Stimulated activated CD4-positive, alpha-beta T cell treated with anti-CD3 and anti-CD28 coated beads, Interleukin-2, amount 100 ng/mL, for 48 hours (primary cell): ENCODE measurements around the gene MSI1.
"Not testable (repeated sequence)": the region's sequence is repeated elsewhere in the genome, so short reads cannot be mapped to it uniquely, and the experiment has no call there.

Experiments used
- DNase-seq, 2 donors: peaks; one replicate each; pipeline ENCODE4 v3.0.0-alpha.2; 2020

MSI1 gene

GRCh38 chr12:120353556-120354317 lies 15.2 kb downstream of the MSI1 start:
- no peak for DNase-seq

GRCh38 chr12:120353136-120353535 lies 15.8 kb downstream of the MSI1 start:
- DNase-seq = no peak

- DNase-seq = no peak
Observed at GRCh38 chr12:120352117-120352516, 16.8 kb downstream of the MSI1 start.

GRCh38 chr12:120350576-120351350 lies 18.2 kb downstream of the MSI1 start:
- DNase-seq = no peak

- no peak for DNase-seq
Observed at GRCh38 chr12:120347766-120348165, 21.2 kb downstream of the MSI1 start.

- no peak for DNase-seq
Observed at GRCh38 chr12:120346681-120347080, 22.3 kb downstream of the MSI1 start.

GRCh38 chr12:120346031-120346430 lies 22.9 kb downstream of the MSI1 start:
- no peak for DNase-seq

GRCh38 chr12:120343692-120344091 lies 25.3 kb downstream of the MSI1 start:
- no peak for DNase-seq

- no peak for DNase-seq
Observed at GRCh38 chr12:120343039-120343537, 25.9 kb downstream of the MSI1 start.

GRCh38 chr12:120342175-120343038 lies 26.6 kb downstream of the MSI1 start:
- DNase-seq = no peak

- no peak for DNase-seq
Observed at GRCh38 chr12:120339256-120339655, 29.7 kb downstream of the MSI1 start.

- no peak for DNase-seq
Observed at GRCh38 chr12:120337730-120338129, 31.2 kb downstream of the MSI1 start.

- DNase-seq = not testable (repeated sequence)
Observed at GRCh38 chr12:120336392-120336791, 32.6 kb downstream of the MSI1 start.

GRCh38 chr12:120335447-120335846 lies 33.5 kb downstream of the MSI1 start:
- peak; percentile 30 for DNase-seq

GRCh38 chr12:120332523-120332922 lies 36.4 kb downstream of the MSI1 start:
- no peak for DNase-seq

GRCh38 chr12:120332041-120332440 lies 36.9 kb downstream of the MSI1 start:
- DNase-seq = no peak

GRCh38 chr12:120331390-120331789 lies 37.6 kb downstream of the MSI1 start:
- DNase-seq = no peak

GRCh38 chr12:120328228-120328627 lies 40.7 kb downstream of the MSI1 start:
- no peak for DNase-seq

GRCh38 chr12:120327593-120327992 lies 41.4 kb downstream of the MSI1 start, which contains the start of gene PLA2G1B:
Gene PLA2G1B, minus strand, starts transcription at chr12:120327779. Its CDS starts 26 bp downstream, at chr12:120327753.
- DNase-seq = no peak

GRCh38 chr12:120324841-120325417 lies 44.0 kb downstream of the MSI1 start:
- DNase-seq = no peak

- DNase-seq = no peak
Observed at GRCh38 chr12:120323772-120324171, 45.2 kb downstream of the MSI1 start.

GRCh38 chr12:120321382-120322202 lies 47.4 kb downstream of the MSI1 start:
- DNase-seq = no peak
